Endodermal cell (in vitro differentiated cells): ENCODE results near the gene GATB. TPM values are rescaled to one million over a fixed set of nuclear protein-coding genes. Genes with fewer than 3 reads are reported as not detected.

Source experiments
- DNase-seq: peaks from one replicate; pipeline ENCODE4 v3.0.0-alpha.2; 2017
- H3K27ac ChIP-seq: 2 replicates; pipeline ENCODE4 v1.5.1; 2013; ENCODE audit warnings: mild to moderate bottlenecking, low read depth, low read length, moderate library complexity
- H3K27me3 ChIP-seq: 2 replicates; pipeline ENCODE4 v1.6.1; 2013; ENCODE audit warnings: mild to moderate bottlenecking, low read length, moderate library complexity; ENCODE audit not compliant: insufficient read depth, control insufficient read depth, poor library complexity, severe bottlenecking
- H3K36me3 ChIP-seq: 2 replicates; pipeline ENCODE4 v1.7.0; 2013; ENCODE audit warnings: mild to moderate bottlenecking, low read length, moderate library complexity; ENCODE audit not compliant: control insufficient read depth, insufficient read depth
- H3K4me1 ChIP-seq: one replicate; pipeline ENCODE4 v1.7.0; 2013; ENCODE audit warnings: low read length; ENCODE audit not compliant: control insufficient read depth, insufficient read depth
- H3K4me3 ChIP-seq: 2 replicates; pipeline ENCODE4 v1.5.1; 2013; ENCODE audit warnings: mild to moderate bottlenecking, low read length, moderate library complexity
- H3K9ac ChIP-seq: 2 replicates; pipeline ENCODE4 v1.6.1; 2013; ENCODE audit warnings: mild to moderate bottlenecking, low read length, moderate library complexity; ENCODE audit not compliant: poor library complexity, severe bottlenecking; ENCODE audit errors: extremely low read depth
- H3K9me3 ChIP-seq: 2 replicates; pipeline ENCODE4 v1.6.1; 2013; ENCODE audit warnings: mild to moderate bottlenecking, low read length, moderate library complexity; ENCODE audit not compliant: control insufficient read depth
- H3K27ac Mint-ChIP-seq: 2 replicates; pipeline ENCODE4 v1.8.0; 2020; ENCODE audit warnings: mixed read lengths
- H3K27me3 Mint-ChIP-seq: 2 replicates; pipeline ENCODE4 v1.8.0; 2021; ENCODE audit warnings: mild to moderate bottlenecking, mixed read lengths; ENCODE audit not compliant: insufficient read depth
- H3K36me3 Mint-ChIP-seq: 2 replicates; pipeline ENCODE4 v1.8.0; 2020; ENCODE audit warnings: low read depth, mixed read lengths
- H3K4me1 Mint-ChIP-seq: 2 replicates; pipeline ENCODE4 v1.8.0; 2020; ENCODE audit warnings: mixed read lengths
- H3K4me3 Mint-ChIP-seq: 2 replicates; pipeline ENCODE4 v1.8.0; 2020; ENCODE audit warnings: mild to moderate bottlenecking, moderate library complexity, mixed read lengths
- H3K9me3 Mint-ChIP-seq: 2 replicates; pipeline ENCODE4 v1.8.0; 2020; ENCODE audit warnings: mild to moderate bottlenecking, mixed read lengths
- WGBS, 2 experiments: methylation state at CpG; one replicate each; pipeline versions ENCODE4 v1.1.5 to v1.1.7; 2013; ENCODE audit warnings: missing lambda C conversion rate in 2 of 2, mixed read lengths in 1 of 2; ENCODE audit not compliant: insufficient coverage in 1 of 2, insufficient read length in 1 of 2; 5-methylcytosine and 5-hydroxymethylcytosine counted together
- total RNA-seq, 2 donors: library from RNA; stranded (reverse); fragmentation: NEBNext Ultra II Directional in 1 of 2; extraction: Animal tissue kit (Norgen Biotek cat#: 25700) in 1 of 2; gene quantifications; 2 replicates in 1 of 2; 3 replicates in 1 of 2; pipeline ENCODE4 v1.2.1, GENCODE V29; 2021
- TF ChIP-seq, protein P1 (sequence below): fragments of 200-600 bp; sonication (generic); conservative IDR thresholded peaks from 2 replicates; pipeline ENCODE4 v1.5.0; 2021; ENCODE audit warnings: antibody characterized with exemption, mild to moderate bottlenecking

GATB gene
- total RNA-seq, 2 donors from 2014 or later: 18.3 to 20.5 TPM

DNA sequence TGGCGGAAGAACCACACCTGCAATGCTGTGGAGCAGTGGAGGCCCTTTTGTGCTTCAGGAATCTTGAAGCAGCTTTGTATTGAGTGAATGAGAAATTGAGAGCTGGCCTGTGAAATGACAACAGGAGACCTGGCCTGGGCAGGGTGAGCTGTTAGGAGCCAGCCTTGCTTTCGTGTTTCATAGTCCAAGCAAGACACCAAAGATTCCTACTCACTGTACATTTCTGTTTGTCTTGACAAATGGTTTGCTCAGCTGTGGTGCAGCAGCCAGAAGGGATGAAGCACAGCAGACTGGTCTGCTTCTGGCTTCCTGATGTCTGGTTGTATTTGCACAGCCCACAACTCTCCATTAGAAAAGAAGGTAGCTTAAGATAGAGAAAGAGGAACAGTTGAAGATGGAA, 96.5 kb downstream of the GATB start:
- 83 to 99% methylated on average over 1 to 2 of the region's 2 CpGs for whole genome bisulfite sequencing, 2 experiments
- H3K27ac Mint-ChIP-seq: no peak overlapping the region
- no peak for DNase-seq

DNA sequence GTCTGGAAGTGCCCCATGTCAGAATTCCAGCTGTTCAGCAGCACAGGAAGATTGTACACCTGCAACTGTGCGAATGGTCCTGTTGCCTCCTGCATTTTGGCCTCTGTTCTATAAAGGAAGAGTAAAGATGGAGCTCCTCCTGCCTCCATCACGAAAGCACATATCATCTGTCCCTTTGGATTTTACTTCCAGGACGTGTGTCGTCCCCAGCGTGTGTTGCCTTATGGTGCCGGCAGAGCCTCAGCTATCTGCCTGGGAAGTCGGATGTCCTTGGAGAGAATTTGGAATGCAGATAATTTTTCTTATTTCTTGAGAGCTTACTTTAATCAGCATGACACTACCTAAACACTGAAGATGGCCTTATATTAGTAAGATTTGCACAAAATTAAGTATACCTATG, 97.7 kb downstream of the GATB start:
- Mint-ChIP-seq H3K9me3 (no peaks in the 10 kb centered on the region), H3K27me3 (no peaks in the 10 kb centered on the region), H3K4me1 (peaks cover 6% of the 10 kb centered on the region), H3K4me3 (no peak overlapping the region), H3K27ac (no peak overlapping the region), H3K36me3 (peaks cover 2% of the 10 kb centered on the region)
- TF ChIP-seq, protein P1, sequence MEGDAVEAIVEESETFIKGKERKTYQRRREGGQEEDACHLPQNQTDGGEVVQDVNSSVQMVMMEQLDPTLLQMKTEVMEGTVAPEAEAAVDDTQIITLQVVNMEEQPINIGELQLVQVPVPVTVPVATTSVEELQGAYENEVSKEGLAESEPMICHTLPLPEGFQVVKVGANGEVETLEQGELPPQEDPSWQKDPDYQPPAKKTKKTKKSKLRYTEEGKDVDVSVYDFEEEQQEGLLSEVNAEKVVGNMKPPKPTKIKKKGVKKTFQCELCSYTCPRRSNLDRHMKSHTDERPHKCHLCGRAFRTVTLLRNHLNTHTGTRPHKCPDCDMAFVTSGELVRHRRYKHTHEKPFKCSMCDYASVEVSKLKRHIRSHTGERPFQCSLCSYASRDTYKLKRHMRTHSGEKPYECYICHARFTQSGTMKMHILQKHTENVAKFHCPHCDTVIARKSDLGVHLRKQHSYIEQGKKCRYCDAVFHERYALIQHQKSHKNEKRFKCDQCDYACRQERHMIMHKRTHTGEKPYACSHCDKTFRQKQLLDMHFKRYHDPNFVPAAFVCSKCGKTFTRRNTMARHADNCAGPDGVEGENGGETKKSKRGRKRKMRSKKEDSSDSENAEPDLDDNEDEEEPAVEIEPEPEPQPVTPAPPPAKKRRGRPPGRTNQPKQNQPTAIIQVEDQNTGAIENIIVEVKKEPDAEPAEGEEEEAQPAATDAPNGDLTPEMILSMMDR: no peak
- Histone ChIP-seq H3K27ac (no peak overlapping the region), H3K4me3 (no peak overlapping the region), H3K4me1 (no peaks in the 10 kb centered on the region), H3K27me3 (no peaks in the 10 kb centered on the region), H3K9me3 (no peaks in the 10 kb centered on the region), H3K9ac (no peak overlapping the region), H3K36me3 (no peaks in the 10 kb centered on the region)
- DNase-seq: peak; percentile 10
- WGBS, 2 experiments: 93 to 100% methylated on average over 2 to 7 of the region's 7 CpGs

More for the DNA sequence above, 96.5 kb downstream of the GATB start:
- Mint-ChIP-seq H3K9me3 (no peaks in the 10 kb centered on the region), H3K36me3 (peaks cover 2% of the 10 kb centered on the region), H3K27me3 (no peaks in the 10 kb centered on the region), H3K4me3 (no peak overlapping the region), H3K4me1 (peaks cover 6% of the 10 kb centered on the region)
- H3K9me3 ChIP-seq: no peaks in the 10 kb centered on the region
- H3K9ac ChIP-seq: no peak overlapping the region
- no peaks in the 10 kb centered on the region for H3K4me1 ChIP-seq
- H3K27me3 ChIP-seq: no peaks in the 10 kb centered on the region
- no peak overlapping the region for H3K4me3 ChIP-seq
- no peak overlapping the region for H3K27ac ChIP-seq
- no peaks in the 10 kb centered on the region for H3K36me3 ChIP-seq
- TF ChIP-seq, protein P1: no peak

DNA sequence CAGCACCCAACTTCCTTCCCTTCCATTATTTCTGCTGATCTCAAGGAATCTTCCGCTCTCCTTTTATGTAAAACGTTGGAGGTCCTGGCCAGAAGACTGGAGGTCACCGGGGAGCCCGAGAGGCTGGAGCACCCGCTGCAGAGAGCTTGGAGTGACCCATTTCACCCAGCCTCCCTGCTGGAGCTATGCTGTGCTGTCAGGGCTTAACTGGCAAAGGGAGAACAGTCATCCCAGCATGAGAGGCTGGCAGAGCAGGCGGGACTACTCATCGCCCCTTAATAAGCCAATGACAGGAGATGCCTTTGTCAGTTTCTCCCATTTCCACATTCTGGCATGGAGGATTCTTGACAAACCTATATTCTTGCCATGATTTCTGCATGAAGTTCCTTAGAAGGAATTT, 98.9 kb downstream of the GATB start:
- H3K9ac ChIP-seq: no peak overlapping the region
- no peaks in the 10 kb centered on the region for H3K4me1 ChIP-seq
- no peak overlapping the region for H3K4me3 Mint-ChIP-seq
- H3K36me3 ChIP-seq: no peaks in the 10 kb centered on the region
- TF ChIP-seq, protein P1: no peak
- H3K4me3 ChIP-seq: no peak overlapping the region
- no peaks in the 10 kb centered on the region for H3K9me3 Mint-ChIP-seq
- H3K9me3 ChIP-seq: no peaks in the 10 kb centered on the region
- no peaks in the 10 kb centered on the region for H3K27me3 Mint-ChIP-seq
- peaks cover 7% of the 10 kb centered on the region for H3K36me3 Mint-ChIP-seq
- WGBS, 2 experiments: 88 to 93% methylated on average over 4 to 7 of the region's 7 CpGs
- DNase-seq: peak; percentile 23
- no peak overlapping the region for H3K27ac Mint-ChIP-seq
- H3K4me1 Mint-ChIP-seq: peaks cover 6% of the 10 kb centered on the region
- H3K27ac ChIP-seq: no peak overlapping the region
- no peaks in the 10 kb centered on the region for H3K27me3 ChIP-seq
